SU-DHL-6 (cell line): ENCODE measurements around the gene DGKB.

Experiments
- H2AFZ ChIP-seq: fragments of 200-600 bp; sonication (generic); 2 replicates; pipeline ENCODE4 v1.6.1; 2014; ENCODE audit warnings: low read depth, mild to moderate bottlenecking, moderate library complexity, mixed read lengths, antibody characterized with exemption, low read length; ENCODE audit not compliant: severe bottlenecking
- H3F3A ChIP-seq: fragments of 200-600 bp; shearing (Covaris generic); 2 replicates; pipeline ENCODE4 v1.6.0; 2016; ENCODE audit warnings: antibody characterized with exemption, mild to moderate bottlenecking; ENCODE audit not compliant: insufficient read depth
- H3K27ac ChIP-seq: fragments of 200-600 bp; sonication (generic); 2 replicates; pipeline ENCODE4 v1.5.1; 2016; ENCODE audit warnings: low read depth, mild to moderate bottlenecking, low read length, moderate library complexity, mixed read lengths
- H3K27me3 ChIP-seq: fragments of 200-600 bp; sonication (generic), shearing (Covaris generic); 2 replicates; pipeline ENCODE4 v1.6.0; 2014; ENCODE audit warnings: mild to moderate bottlenecking, low read length
- H3K36me3 ChIP-seq: fragments of 200-600 bp; sonication (generic); 2 replicates; pipeline ENCODE4 v1.6.1; 2014; ENCODE audit warnings: mild to moderate bottlenecking, low read length, mixed read lengths
- H3K4me2 ChIP-seq: fragments of 300-600, 200-600 bp; shearing (Covaris generic), sonication (generic); 2 replicates; pipeline ENCODE4 v1.6.0; 2014; ENCODE audit warnings: low read length, low read depth, mild to moderate bottlenecking; ENCODE audit not compliant: poor library complexity, severe bottlenecking
- H3K4me3 ChIP-seq: fragments of 200-600 bp; sonication (generic); 2 replicates; pipeline ENCODE4 v1.5.1; 2014; ENCODE audit warnings: antibody characterized with exemption, low read length, mild to moderate bottlenecking, mixed read lengths; ENCODE audit not compliant: insufficient read depth, poor library complexity, severe bottlenecking
- H3K79me2 ChIP-seq: fragments of 200-600 bp; sonication (generic); 2 replicates; pipeline ENCODE4 v1.6.1; 2014; ENCODE audit warnings: mild to moderate bottlenecking, low read length, moderate library complexity; ENCODE audit not compliant: insufficient read depth
- H3K9ac ChIP-seq: fragments of 200-600 bp; sonication (generic); 2 replicates; pipeline ENCODE4 v1.7.0; 2014; ENCODE audit warnings: mild to moderate bottlenecking, low read length
- H3K9me2 ChIP-seq: fragments of 200-600 bp; sonication (generic); replicated peaks from 2 replicates; pipeline ENCODE4 v1.6.1; 2014; ENCODE audit warnings: low read length; ENCODE audit not compliant: insufficient read depth
- H3K9me3 ChIP-seq: fragments of 200-600 bp; sonication (generic); 2 replicates; pipeline ENCODE4 v1.6.1; 2014; ENCODE audit warnings: low read length, mixed read lengths; ENCODE audit not compliant: insufficient read depth
- H4K20me1 ChIP-seq: fragments of 200-600 bp; sonication (generic); 2 replicates; pipeline ENCODE4 v1.6.1; 2014; ENCODE audit warnings: low read depth, mild to moderate bottlenecking, antibody characterized with exemption, low read length, moderate library complexity, mixed read lengths
- CTCF ChIP-seq: fragments of 200-600 bp; sonication (generic); IDR thresholded peaks from one replicate; pipeline ENCODE4 v1.5.1; 2017; ENCODE audit warnings: antibody characterized with exemption, mild to moderate bottlenecking, low read length, moderate library complexity; ENCODE audit not compliant: insufficient read depth, poor library complexity, severe bottlenecking
- EZH2phosphoT487 ChIP-seq: fragments of 200-600 bp; sonication (generic), shearing (Covaris generic); conservative IDR thresholded peaks from 2 replicates; pipeline ENCODE4 v1.6.1; 2018; ENCODE audit warnings: mild to moderate bottlenecking, antibody characterized with exemption, low read length, moderate library complexity, mixed read lengths

DGKB gene

DNA sequence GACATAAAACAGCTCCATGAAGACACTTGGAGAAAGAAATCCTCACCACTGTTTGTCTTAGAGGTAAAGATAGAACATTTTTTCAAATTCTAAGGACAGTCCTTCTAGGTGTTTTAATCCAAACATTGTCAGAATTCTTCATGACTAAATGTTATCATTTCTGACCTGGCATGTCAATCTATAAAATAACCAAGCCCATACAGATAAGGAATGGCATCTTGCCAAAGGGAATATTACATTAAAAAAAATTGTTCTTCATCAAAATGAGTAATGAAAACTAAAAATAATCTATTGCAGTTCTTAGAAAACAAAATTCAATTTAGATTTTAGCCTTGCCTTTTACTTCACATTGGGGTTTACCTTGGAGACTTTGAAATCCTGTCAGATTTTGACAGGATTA, 33.6 kb downstream of the DGKB start:
- Histone ChIP-seq H3K9me3 (no peaks in the 10 kb centered on the region), H4K20me1 (no peaks in the 10 kb centered on the region; the same call in 1 of the 2 replicates), H2AFZ (no peak overlapping the region), H3F3A (no peaks in the 10 kb centered on the region), H3K9ac (no peak overlapping the region), H3K79me2 (no peaks in the 10 kb centered on the region), H3K36me3 (no peaks in the 10 kb centered on the region), H3K9me2 (0 out of 2 replicates have a peak, but pooled peaks cover 4% of the 10 kb centered on the region), H3K4me3 (no peak overlapping the region), H3K27ac (no peak overlapping the region), H3K27me3 (0 out of 2 replicates have a peak, but pooled peaks cover 4% of the 10 kb centered on the region), H3K4me2 (no peak overlapping the region)
- no peak for TF ChIP-seq EZH2phosphoT487
- TF ChIP-seq CTCF: no peak

DNA sequence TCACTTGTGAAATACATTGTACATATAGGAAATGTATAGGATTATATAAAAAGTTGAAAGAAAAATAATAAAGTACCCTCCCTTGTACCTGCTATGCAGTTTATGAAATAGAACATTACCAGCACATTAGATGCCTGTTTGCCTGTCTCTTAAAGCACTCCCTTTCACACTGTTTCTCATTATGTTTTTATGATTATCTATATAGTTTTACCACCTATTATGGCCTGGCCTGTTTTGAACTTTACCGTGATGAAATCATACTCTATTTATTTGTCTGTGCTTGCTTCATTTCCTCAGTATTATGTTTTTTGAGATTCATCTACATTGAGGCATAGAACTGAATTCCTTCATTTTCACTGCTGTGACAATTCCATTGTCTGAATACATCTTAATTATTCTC, 41.1 kb downstream of the DGKB start:
- no peak overlapping the region for H3K9ac ChIP-seq
- no peak overlapping the region for H2AFZ ChIP-seq
- no peak for TF ChIP-seq CTCF
- no peak for TF ChIP-seq EZH2phosphoT487

DNA sequence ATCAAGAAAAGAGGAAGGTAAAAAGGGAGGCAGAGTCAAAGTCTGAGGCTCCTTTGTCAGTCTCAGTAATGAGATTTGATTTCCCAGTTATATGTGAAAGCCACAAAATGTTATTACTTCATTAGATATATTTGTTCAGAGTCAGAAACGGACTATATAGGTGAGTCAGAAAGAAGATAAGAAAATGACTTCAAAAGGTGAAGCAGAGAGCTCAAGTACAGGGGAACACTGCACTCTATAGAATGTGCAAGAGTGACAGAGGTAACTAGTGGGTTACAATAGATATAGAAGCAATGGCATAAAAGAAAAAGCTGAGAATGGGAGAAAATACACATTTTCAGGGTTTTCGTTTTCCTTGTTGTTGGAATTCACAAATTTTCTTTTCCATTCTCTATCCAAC, 43.3 kb downstream of the DGKB start:
- H2AFZ ChIP-seq: no peak overlapping the region
- H3K9ac ChIP-seq: no peak overlapping the region

More for the DNA sequence above, 41.1 kb downstream of the DGKB start:
- H3K9me3 ChIP-seq: no peaks in the 10 kb centered on the region
- H3K4me3 ChIP-seq: no peak overlapping the region
- 0 out of 2 replicates have a peak, but pooled peaks cover 4% of the 10 kb centered on the region for H3K9me2 ChIP-seq
- H3K27ac ChIP-seq: no peak overlapping the region
- H3K4me2 ChIP-seq: no peak overlapping the region
- H3F3A ChIP-seq: no peaks in the 10 kb centered on the region
- H3K36me3 ChIP-seq: no peaks in the 10 kb centered on the region
- no peaks in the 10 kb centered on the region for H3K79me2 ChIP-seq
- H3K27me3 ChIP-seq: 0 out of 2 replicates have a peak, but pooled peaks cover 4% of the 10 kb centered on the region
- no peaks in the 10 kb centered on the region for H4K20me1 ChIP-seq

More for the DNA sequence above, 43.3 kb downstream of the DGKB start:
- Histone ChIP-seq H3K79me2 (no peaks in the 10 kb centered on the region), H3K9me2 (0 out of 2 replicates have a peak, but pooled peaks cover 1% of the 10 kb centered on the region), H3K9me3 (no peaks in the 10 kb centered on the region), H3K27ac (no peak overlapping the region), H3K4me3 (no peak overlapping the region), H3F3A (no peaks in the 10 kb centered on the region), H4K20me1 (no peaks in the 10 kb centered on the region), H3K4me2 (no peak overlapping the region), H3K27me3 (0 out of 2 replicates have a peak, but pooled peaks cover 1% of the 10 kb centered on the region), H3K36me3 (no peaks in the 10 kb centered on the region)
- TF ChIP-seq EZH2phosphoT487 (no peak), CTCF (no peak)
